SK-N-SH treated with all-trans-retinoic acid at 6 μM for 48 hours (cell line): Measurements from ENCODE around the gene KAT7.

Experiments used
- ARNTL ChIP-seq: fragments of 450-650 bp; formaldehyde crosslinking; IDR thresholded peaks from 2 replicates; pipeline ENCODE4 v1.5.0; 2020; ENCODE audit warnings: low read depth, mild to moderate bottlenecking, moderate library complexity, borderline replicate concordance
- CSDC2 ChIP-seq: fragments of 250-450 bp; sonication (Bioruptor Pico); IDR thresholded peaks from 2 replicates; pipeline ENCODE4 v1.5.0; 2020; ENCODE audit warnings: mild to moderate bottlenecking, moderate library complexity
- ESRRG ChIP-seq: fragments of 250-450 bp; sonication (Bioruptor Pico); IDR thresholded peaks from 2 replicates; pipeline ENCODE4 v1.6.1; 2021; ENCODE audit warnings: mild to moderate bottlenecking
- ISL1 ChIP-seq: fragments of 250-450 bp; sonication (Bioruptor Pico); IDR thresholded peaks from 2 replicates; pipeline ENCODE4 v2.1.2; 2022; ENCODE audit warnings: mild to moderate bottlenecking, moderate library complexity
- PATZ1 ChIP-seq: fragments of 250-450 bp; sonication (Bioruptor Pico); IDR thresholded peaks from 2 replicates; pipeline ENCODE4 v1.8.0; 2020; ENCODE audit warnings: mild to moderate bottlenecking, moderate library complexity, borderline replicate concordance
- PPARA ChIP-seq: fragments of 250-450 bp; sonication (Bioruptor Pico); IDR thresholded peaks from 2 replicates; pipeline ENCODE4 v1.5.0; 2020; ENCODE audit warnings: mild to moderate bottlenecking, borderline replicate concordance
- TCF4 ChIP-seq: fragments of 250-450 bp; sonication (Bioruptor Pico); IDR thresholded peaks from 2 replicates; pipeline ENCODE4 v1.8.0; 2021; ENCODE audit warnings: mild to moderate bottlenecking, moderate library complexity, borderline replicate concordance
- TOX ChIP-seq: fragments of 250-450 bp; sonication (Bioruptor Pico); IDR thresholded peaks from 2 replicates; pipeline ENCODE4 v1.8.0; 2021; ENCODE audit warnings: mild to moderate bottlenecking, moderate library complexity, borderline replicate concordance
- ZC3H10 ChIP-seq: fragments of 250-450 bp; sonication (Bioruptor Pico); IDR thresholded peaks from 2 replicates; pipeline ENCODE4 v1.5.1; 2021; ENCODE audit warnings: mild to moderate bottlenecking, moderate library complexity
- ZNF70 ChIP-seq: fragments of 450-650 bp; formaldehyde crosslinking; IDR thresholded peaks from 2 replicates; pipeline ENCODE4 v1.5.0; 2020; ENCODE audit warnings: mild to moderate bottlenecking, moderate library complexity
- TF ChIP-seq, protein P1 (sequence below): fragments of 250-450 bp; sonication (Bioruptor Pico); IDR thresholded peaks from 2 replicates; pipeline ENCODE4 v1.5.1; 2021; ENCODE audit warnings: mild to moderate bottlenecking, moderate library complexity

GRCh38 chr17:49814781-49815529 lies 26.5 kb downstream of the KAT7 start:
- TF ChIP-seq TOX (CRISPR knock-in tag): no peak
- no peak for TF ChIP-seq TCF4
- TF ChIP-seq, protein P1, sequence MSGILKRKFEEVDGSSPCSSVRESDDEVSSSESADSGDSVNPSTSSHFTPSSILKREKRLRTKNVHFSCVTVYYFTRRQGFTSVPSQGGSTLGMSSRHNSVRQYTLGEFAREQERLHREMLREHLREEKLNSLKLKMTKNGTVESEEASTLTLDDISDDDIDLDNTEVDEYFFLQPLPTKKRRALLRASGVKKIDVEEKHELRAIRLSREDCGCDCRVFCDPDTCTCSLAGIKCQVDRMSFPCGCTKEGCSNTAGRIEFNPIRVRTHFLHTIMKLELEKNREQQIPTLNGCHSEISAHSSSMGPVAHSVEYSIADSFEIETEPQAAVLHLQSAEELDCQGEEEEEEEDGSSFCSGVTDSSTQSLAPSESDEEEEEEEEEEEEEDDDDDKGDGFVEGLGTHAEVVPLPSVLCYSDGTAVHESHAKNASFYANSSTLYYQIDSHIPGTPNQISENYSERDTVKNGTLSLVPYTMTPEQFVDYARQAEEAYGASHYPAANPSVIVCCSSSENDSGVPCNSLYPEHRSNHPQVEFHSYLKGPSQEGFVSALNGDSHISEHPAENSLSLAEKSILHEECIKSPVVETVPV (CRISPR knock-in tag): no peak
- no peak for TF ChIP-seq ARNTL (CRISPR knock-in tag)
- no peak for TF ChIP-seq PATZ1 (CRISPR knock-in tag)
- no peak for TF ChIP-seq ZC3H10 (CRISPR knock-in tag)
- TF ChIP-seq ESRRG (CRISPR knock-in tag): no peak
- TF ChIP-seq PPARA: no peak
- TF ChIP-seq ZNF70 (CRISPR knock-in tag): no peak
- no peak for TF ChIP-seq ISL1
- TF ChIP-seq CSDC2 (CRISPR knock-in tag): no peak
